ENCODE data around the gene ZFTA.

Gene ZFTA

DNA sequence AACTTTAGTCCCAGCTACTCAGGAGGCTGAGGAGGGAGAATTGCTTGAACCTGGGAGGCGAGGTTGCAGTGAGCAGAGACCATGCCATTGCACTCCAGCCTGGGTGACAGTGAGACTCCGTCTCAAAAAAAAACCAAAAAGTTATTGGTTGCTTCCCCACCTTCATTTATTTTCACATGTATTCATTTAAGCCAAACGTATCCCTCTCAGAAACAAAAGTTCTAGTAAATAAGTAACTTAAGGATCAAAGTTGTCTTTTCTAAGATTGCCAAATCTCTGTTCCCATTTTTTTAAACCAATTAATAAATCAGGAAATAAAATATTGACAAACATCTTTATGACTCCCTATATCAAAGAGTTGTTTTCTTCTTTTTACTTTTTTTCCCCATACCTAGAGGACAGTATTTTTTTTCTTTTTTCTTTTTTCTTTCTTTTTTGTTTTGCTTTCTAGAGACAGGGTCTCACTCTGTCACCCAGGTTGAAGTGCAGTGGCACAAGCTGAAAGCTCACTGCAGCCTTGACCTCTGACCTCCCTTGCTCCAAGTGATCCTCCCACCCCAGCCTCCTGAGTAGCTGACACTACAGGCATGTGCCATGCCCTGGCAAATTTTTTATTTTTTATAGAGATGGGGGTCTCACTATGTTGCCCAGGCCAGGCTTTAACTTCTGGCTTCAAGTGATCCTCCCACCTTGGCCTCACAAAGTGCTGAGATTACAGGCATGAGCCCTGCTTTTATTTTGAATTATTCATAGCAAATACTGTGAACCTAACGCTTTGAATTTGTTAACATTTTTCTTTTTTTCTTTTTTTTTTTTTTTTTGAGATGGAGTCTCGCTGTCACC lies 11.4 kb downstream of the ZFTA start:
- DNase-seq (ENCODE audit: insufficient read length, low spot score) (no peak), FAIRE-seq (no peak)

- DNase-seq (ENCODE audit: insufficient read length, low spot score), result no peak
- FAIRE-seq, result no peak
Observed at GRCh38 chr11:63749624-63750023, 19.0 kb downstream of the ZFTA start.

DNA sequence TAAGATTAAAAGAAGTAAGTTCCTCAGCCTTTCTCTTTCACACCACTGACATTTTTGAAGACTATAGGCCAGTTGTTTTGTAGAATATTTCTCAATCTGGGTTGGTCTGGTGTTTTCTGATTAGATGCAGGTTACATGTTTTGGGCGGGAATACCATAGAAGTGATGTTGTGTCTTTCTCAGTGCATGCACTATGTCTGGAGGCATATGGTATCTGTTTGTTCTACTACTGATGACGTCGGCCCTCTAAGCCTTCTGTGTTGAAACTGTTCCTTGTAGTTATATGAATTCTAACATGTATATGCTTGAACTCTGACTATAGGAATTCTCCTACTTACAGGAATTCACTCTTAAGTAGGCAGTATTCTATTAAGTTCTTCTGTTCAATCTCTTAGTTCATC lies 21.6 kb downstream of the ZFTA start:
- FAIRE-seq (no peak), DNase-seq (ENCODE audit: insufficient read length, low spot score) (no peak)

DNA sequence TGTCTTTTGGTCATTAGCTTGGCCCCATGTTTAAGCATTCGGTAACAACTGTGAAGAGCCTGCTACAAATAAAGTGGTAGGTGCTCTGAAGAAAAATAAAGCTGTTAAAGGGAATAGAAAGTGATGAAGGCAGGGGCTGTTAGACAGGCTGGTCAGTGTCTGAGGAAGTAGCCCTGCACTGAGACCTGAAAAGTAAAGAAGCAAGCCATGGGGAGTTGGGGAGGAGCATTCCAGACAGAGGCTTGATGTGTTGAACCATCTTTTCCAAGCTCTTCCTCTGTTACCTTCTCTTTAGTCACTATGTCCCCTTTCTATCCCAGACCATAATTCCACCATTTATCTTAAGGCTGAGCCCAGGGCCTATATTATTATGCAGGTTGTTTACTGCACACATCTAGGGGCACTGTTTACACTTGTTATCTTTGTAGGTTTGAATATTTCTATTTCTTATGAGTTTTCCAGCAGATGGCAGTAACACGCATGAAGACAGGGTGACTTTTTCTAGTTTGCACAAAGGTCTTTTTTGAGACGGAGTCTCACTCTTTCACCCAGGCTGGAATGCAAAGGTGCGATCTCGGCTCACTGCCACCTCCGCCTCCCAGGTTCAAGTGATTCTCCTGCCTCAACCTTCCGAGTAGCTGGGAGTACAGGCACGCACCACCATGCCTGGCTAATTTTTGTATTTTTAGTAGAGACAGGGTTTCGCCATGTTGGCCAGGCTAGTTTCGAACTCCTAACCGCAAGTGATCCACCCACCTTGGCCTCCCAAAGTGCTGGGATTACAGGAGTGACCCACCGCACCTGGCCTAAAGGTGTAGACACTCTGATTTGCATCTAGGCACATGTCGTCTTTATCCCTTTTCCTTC lies 23.0 kb downstream of the ZFTA start:
- FAIRE-seq, result no peak
- DNase-seq (ENCODE audit: insufficient read length, low spot score), result no peak

DNA sequence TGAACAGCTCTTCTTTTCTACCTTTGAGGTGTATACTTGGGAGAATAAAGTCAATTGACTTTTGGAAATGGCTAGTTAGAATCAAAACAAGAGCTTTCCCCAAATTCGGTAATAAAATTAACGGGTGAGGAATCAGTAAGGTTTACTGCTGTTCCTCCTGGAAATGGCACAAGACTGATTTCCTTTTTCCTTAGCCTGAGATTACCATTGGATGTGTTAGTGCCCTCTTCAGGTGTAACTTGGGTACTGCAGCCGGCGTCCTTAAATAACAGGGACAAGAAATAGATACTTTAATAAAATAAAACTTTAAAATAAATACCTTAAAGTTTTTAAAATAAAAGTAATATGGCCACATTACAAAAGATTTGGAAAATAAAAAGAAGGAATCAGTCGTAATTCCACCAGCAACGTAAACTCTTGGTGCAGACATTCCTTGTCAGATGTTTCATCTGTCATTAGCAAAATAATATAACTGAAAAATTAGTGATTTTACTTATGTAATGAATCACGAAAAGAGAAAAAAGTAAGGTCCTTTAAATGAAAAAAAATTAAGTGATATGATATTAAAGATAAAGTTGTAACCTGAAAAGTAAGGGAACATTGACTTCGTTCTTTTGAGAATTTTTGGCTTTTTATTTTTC lies 29.7 kb downstream of the ZFTA start:
- DNase-seq (ENCODE audit: insufficient read length, low spot score) (peak; percentile 67), FAIRE-seq (no peak)

DNA sequence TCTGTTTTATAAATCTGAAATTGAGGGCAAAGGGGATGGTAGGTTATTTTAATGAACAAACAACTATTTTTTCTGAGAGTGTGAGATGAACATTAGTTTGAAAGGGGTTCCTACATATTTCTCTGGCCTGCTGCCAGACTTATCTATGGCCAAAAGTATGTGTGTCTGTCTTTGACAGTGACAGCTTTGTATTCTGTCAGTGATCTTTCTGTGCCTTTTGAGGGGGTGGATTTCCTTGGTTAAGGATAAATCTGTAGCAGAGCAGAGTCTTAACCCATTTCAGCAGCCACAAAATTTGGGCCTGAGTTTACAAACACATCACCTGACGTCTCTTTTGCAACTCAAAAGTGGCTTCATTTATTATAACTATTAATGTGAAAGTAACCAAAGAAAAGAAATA lies 30.9 kb downstream of the ZFTA start:
- DNase-seq (ENCODE audit: insufficient read length, low spot score) (no peak), FAIRE-seq (no peak)

DNA sequence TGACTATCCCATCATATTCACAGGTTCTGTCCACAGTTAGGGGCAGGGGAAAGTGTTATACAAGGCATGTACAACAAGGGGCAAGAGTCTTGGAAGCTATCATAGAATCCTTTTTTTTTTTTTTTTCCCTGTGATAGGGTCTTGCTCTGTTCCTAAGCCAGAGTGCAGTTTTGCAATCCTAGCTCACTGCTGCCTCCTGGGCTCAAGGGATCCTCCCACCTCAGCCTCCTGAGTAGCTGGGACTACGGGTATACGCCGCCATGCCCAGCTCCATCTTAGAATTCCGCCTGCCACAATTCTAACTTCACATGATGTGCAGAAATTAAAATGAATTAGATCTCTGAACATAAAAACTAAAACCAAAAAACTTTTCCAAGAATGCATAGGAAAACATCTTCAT lies 31.7 kb downstream of the ZFTA start:
- DNase-seq (ENCODE audit: insufficient read length, low spot score) (no peak), FAIRE-seq (no peak)

DNA sequence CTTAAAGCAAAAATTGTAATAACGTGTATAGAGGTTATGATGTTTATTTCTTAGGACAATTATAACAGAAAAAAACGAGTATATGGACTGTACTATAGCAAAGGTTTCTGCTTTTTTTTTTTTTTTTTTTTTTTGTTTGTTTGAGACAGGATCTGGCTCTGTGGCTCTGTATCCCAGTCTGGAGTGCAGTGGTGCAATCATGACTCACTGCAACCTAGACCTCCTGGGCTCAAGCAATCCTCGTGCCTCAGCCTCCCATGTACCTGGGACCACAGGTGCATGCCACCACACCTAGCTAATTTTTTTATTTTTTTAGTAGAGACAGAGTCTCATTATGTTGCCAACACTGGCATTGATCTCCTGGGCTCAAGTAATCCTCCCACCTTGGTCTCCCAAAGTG lies 39.2 kb downstream of the ZFTA start:
- FAIRE-seq (no peak), DNase-seq (ENCODE audit: insufficient read length, low spot score) (no peak)

DNA sequence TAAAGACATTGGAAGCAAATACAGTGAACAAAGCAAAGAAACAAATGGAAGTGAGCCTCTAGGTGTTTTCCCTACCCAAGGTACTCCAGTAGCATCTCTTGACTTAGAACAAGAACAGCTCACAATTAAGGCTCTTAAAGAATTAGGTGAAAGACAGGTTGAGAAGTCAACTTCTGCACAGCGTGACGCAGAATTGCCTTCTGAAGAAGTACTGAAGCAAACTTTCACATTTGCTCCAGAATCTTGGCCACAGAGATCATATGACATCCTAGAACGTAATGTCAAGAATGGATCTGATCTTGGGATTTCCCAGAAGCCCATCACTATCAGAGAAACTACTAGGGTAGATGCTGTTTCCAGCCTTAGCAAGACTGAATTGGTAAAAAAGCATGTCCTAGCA lies 48.0 kb downstream of the ZFTA start:
- FAIRE-seq (no peak), DNase-seq (ENCODE audit: insufficient read length, low spot score) (no peak)

- FAIRE-seq, result no peak
- no peak for DNase-seq (ENCODE audit: insufficient read length, low spot score)
Observed at GRCh38 chr11:63719987-63720386, 48.6 kb downstream of the ZFTA start.

DNA sequence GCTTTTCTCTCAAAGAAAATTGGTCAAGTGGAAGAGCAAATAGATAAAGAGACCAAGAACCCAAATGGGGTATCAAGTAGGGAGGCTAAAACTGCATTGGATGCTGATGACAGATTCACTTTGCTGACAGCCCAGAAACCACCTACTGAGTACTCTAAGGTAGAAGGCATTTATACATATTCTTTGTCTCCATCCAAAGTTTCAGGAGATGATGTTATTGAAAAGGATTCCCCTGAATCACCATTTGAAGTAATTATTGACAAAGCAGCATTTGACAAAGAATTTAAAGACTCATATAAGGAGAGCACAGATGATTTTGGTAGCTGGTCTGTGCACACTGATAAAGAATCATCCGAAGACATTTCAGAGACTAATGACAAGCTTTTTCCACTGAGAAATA lies 49.6 kb downstream of the ZFTA start:
- FAIRE-seq (no peak), DNase-seq (ENCODE audit: insufficient read length, low spot score) (no peak)
